ENCODE data around the gene DUSP9.
"Not testable (repeated sequence)": the region's sequence is repeated elsewhere in the genome, so short reads cannot be mapped to it uniquely, and the experiment has no call there.

The DUSP9 gene

GRCh38 chrX:153670748-153671588, 24.0 kb downstream of the DUSP9 start:
- no peak for DNase-seq (ENCODE audit: low read depth, low spot score)

- no peak for DNase-seq (ENCODE audit: low read depth, low spot score)
Observed at GRCh38 chrX:153671589-153672530, 24.9 kb downstream of the DUSP9 start.

- no peak for DNase-seq (ENCODE audit: low read depth, low spot score)
Observed at GRCh38 chrX:153672531-153673427, 25.8 kb downstream of the DUSP9 start.

- DNase-seq (ENCODE audit: low read depth, low spot score) = no peak
Observed at GRCh38 chrX:153673428-153674218, 26.6 kb downstream of the DUSP9 start, which contains the start of gene PNCK. Gene PNCK (minus strand): TSS chrX:153673813. CDS start chrX:153673076, 737 bp downstream.

GRCh38 chrX:153674219-153674851, 27.3 kb downstream of the DUSP9 start:
- DNase-seq (ENCODE audit: low read depth, low spot score) = no peak

- DNase-seq (ENCODE audit: low read depth, low spot score) = no peak
Observed at GRCh38 chrX:153681175-153681574, 34.2 kb downstream of the DUSP9 start.

- not testable (repeated sequence) for DNase-seq (ENCODE audit: low read depth, low spot score)
Observed at GRCh38 chrX:153683486-153683885, 36.5 kb downstream of the DUSP9 start.

- DNase-seq (ENCODE audit: low read depth, low spot score) = no peak
Observed at GRCh38 chrX:153684467-153685155, 37.6 kb downstream of the DUSP9 start.

GRCh38 chrX:153685156-153685536, 38.1 kb downstream of the DUSP9 start:
- DNase-seq (ENCODE audit: low read depth, low spot score) = no peak

GRCh38 chrX:153685751-153686696, 39.0 kb downstream of the DUSP9 start:
- no peak for DNase-seq (ENCODE audit: low read depth, low spot score)

- DNase-seq (ENCODE audit: low read depth, low spot score) = no peak
Observed at GRCh38 chrX:153686711-153687110, 39.7 kb downstream of the DUSP9 start.

GRCh38 chrX:153687121-153688039, 40.4 kb downstream of the DUSP9 start, which contains the start of gene SLC6A8:
Gene SLC6A8 (plus strand): TSS chrX:153687926. CDS start chrX:153688575, 649 bp downstream.
- DNase-seq (ENCODE audit: low read depth, low spot score) = no peak

GRCh38 chrX:153688071-153688470, 41.1 kb downstream of the DUSP9 start:
- DNase-seq (ENCODE audit: low read depth, low spot score) = no peak

- DNase-seq (ENCODE audit: low read depth, low spot score) = no peak
Observed at GRCh38 chrX:153688506-153688905, 41.5 kb downstream of the DUSP9 start.

GRCh38 chrX:153688911-153689590, 42.0 kb downstream of the DUSP9 start:
- DNase-seq (ENCODE audit: low read depth, low spot score) = no peak

GRCh38 chrX:153689654-153690465, 42.9 kb downstream of the DUSP9 start:
- no peak for DNase-seq (ENCODE audit: low read depth, low spot score)

Measured in activated CD4-positive, CD25-positive, alpha-beta regulatory T cell treated with anti-CD3 and anti-CD28 coated beads, Interleukin-2, amount 50 U/mL, for 16 hours (primary cell).